NCI-H1092 treated with DMSO at 0.1 percent for 48 hours (cell line): ENCODE measurements around the gene RYR3.

Source experiments
- DNase-seq: peaks from one replicate; lab custom pipeline; 2025; lab: John Stamatoyannopoulos, UW

The RYR3 gene

DNA sequence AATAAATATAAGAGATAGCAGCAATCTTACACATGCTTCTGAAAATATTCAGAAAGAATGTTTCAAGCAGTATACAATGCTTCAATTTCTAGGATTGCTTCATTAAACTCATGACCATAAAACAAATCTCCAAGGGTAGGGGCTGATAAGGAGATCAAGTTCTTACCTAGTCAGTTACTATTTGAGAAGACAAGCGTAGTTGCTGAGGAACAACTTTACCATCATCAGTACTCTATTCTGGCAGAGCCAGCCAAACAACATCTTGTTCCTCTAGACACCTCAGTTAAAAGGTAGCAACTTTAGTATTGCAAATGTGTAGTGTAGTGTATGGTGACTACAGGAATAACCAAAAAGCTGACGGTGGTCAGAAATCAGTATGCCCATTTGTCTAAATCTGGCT is 572.2 kb downstream of the RYR3 start:
- no peak for DNase-seq

DNA sequence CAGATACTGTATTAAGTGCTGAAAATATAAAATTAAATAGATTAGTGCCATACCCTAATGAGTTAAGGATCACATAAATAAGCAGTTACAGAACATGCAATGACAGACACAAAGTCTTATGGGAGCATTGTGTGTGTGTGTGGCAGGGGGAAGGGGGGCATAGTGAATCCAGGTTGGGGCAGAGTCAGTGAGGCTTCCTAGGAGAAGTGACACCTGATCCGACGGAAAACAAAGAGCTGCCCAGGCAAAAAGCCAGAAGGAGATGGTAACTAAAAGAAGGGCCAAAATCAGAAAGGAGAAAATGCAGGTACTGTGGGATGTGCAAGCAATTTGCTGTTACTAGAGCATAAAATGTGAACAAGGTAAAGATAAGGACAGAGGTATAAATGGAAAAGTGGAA is 577.4 kb downstream of the RYR3 start:
- DNase-seq: peak; percentile 26

DNA sequence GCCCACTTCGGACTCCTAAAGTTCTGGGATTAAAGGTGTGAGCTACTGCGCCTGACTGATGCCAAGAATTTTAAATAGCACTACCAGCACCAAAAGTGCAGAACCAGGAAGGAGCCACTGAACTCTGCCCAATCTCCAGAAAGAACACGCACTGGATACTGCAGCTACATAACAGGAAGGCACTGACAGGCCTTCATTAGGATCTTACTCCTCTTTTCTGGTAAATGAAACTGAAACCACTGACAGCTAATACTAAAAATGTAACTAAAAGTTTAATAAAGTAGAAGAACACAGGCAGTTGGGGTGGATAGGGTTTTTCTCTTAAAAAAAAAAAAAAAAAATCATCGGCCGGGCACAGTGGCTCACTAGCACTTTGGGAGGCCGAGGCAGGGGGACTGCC is 583.4 kb downstream of the RYR3 start:
- DNase-seq: no peak

DNA sequence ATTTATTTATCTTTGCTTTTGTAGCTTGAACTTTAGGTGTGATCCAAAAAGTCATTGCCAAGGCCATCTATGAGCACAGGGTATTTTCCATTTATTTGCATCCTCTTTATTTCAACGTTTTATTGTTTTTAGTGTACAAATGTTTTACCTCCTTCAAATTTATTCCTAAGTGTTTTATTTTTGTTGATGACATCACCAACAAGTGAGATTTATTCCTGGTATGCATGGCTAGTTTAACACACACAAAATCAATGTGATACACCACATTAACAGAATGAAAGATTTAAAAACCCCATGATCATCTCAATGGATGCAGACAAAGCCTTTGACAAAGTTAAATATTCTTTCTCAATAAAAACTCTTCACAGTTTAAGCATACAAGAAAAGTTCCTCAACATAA is 591.3 kb downstream of the RYR3 start:
- DNase-seq: no peak

DNA sequence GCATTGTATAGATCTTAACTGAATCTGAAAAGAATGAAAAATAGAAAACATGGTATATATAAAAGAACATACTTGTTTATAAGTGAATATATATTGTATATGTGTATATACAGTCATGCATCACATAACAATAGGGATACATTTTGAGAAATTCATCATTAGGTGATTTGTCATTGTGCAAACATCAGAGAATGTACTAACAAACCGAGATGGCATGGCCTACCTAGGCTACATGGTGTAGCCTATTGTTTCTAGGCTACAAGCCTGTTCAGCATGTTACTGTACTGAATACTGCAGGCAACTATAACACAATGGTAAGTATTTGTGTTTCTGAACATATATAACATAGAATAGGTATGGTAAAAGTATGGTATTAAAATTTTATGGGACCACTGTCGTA is 592.9 kb downstream of the RYR3 start:
- DNase-seq: no peak

DNA sequence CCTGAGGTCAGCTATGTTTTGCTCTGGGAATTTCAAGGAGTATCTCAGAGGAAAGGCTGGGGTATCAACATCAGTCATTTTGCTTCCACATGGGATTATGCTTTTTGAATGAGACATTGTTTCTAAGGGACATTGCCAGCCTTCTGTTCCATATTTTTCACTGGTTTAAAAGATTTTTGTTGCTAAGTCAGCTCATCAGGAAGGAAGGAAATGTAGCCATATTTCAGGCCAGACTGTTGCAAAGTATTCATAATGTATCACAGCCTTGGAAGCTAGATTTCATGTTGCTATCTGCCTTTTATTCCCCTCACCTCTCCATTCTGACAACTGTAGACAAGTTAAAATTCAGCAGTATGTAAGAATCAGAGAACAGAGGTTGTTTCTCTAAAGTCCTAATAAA is 596.6 kb downstream of the RYR3 start:
- DNase-seq: no peak

DNA sequence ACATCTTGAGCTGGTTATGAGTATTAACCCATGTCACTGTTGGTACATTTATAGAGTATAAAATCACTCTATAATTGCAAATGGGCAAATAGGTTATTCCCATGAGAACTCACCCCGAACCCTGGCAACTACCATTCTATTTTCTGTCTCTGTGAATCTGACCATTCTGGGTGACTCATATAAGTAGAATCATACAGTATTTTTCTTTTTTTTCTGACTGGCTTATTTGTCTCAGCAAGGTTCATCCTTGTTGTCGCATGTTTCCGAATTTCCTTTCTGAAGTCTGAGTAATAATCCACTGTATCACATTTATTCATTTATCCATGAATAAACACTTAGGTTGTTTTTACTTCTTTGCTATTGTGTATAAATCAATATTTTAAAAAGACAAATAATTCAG is 597.6 kb downstream of the RYR3 start:
- no peak for DNase-seq

DNA sequence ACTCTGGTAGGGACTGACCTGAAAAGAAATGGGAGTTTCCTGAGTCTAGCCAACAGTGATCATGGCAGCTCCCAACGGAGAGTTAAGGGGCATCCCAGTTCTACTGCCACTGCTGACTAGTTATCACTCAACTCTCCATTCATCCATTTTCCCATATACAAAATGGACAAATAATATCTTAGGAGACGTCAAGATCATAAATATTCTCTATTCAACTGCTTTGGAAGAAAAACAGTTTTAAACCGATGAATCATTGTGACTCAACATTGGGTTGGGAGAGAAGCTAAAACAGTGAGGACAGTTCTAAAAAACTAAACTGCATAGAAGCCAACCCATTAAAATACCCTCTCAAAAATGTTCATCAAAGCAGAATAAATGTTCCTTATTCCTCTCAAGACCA is 600.0 kb downstream of the RYR3 start:
- no peak for DNase-seq

DNA sequence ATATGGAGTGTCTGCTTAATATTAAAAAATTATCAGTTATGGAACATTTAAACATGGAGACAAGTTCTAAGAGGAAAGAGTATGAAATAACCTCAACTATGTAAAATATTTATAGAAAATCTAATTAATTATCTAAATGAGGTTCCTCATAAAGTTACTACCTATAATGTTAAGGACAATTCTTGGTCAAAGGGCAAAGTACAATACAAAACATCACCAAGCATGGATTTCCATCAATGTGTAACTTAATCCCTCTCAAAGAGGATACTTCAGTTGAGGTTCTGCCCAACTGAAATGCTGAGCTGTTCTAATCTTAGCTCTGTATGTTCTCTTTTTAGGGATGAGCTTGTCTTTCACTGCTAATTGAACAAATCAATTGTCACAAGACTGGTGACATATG is 601.6 kb downstream of the RYR3 start:
- no peak for DNase-seq

DNA sequence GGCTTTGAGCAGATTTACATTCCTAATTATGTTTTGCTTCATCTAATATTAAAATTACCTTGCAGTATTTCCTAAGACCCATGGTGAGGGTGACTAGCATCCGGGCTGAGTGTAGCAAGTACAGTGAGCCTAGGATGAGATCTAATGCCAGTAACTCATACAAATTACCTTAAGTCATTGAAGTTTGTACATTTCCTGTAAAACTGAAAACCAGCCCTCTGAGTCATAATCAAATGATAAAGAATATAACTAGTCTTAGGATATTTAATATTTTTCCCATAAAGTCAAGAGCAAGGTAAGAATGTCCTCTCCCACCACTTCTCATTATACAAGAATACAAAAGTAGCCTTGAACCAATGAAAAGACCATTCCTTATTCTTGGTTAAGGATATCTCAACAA is 602.7 kb downstream of the RYR3 start:
- no peak for DNase-seq
